Caco-2 (cell line): ENCODE results near the gene CASTOR1. TPM values are rescaled to one million over a fixed set of nuclear protein-coding genes. Genes with fewer than 3 reads are reported as not detected.

Experiments
- BruUV-seq: library from RNA; stranded (reverse); fragments of 400-500 nt; replicated peaks from 2 replicates; lab custom pipeline; 2021; lab: Mats Ljungman, UMichigan
- CTCF ChIA-PET: fragments of 300-600 bp; sonication (Branson Sonifier 250); formaldehyde crosslinking; loops from one replicate; lab custom pipeline; 2022; ENCODE audit warnings: antibody characterized with exemption; lab: Charles Lee
- POLR2A ChIA-PET: fragments of 300-600 bp; sonication (Branson Sonifier 250); formaldehyde crosslinking; loops from one replicate; lab custom pipeline; 2022; ENCODE audit warnings: antibody characterized with exemption; lab: Charles Lee
- DNase-seq, 2 experiments: peaks; one replicate each; pipeline versions ENCODE4 v3.0.0 to v3.0.0-alpha.2; 2020 to 2022
- H3K27me3 ChIP-seq: replicated peaks from 2 replicates; pipeline ENCODE4 v1.6.0; 2011; ENCODE audit warnings: low read length; ENCODE audit not compliant: control insufficient read depth, insufficient read depth
- H3K36me3 ChIP-seq: 2 replicates; pipeline ENCODE4 v1.5.1; 2011; ENCODE audit warnings: low read length; ENCODE audit not compliant: control insufficient read depth, insufficient read depth
- H3K4me1 ChIP-seq: fragments of 250-450 bp; sonication (Bioruptor Pico); 2 replicates; pipeline ENCODE4 v1.5.1; 2020; ENCODE audit warnings: mild to moderate bottlenecking
- H3K4me3 ChIP-seq: 2 replicates; pipeline ENCODE4 v1.5.1; 2011; ENCODE audit warnings: low read depth, mild to moderate bottlenecking, control low read depth, low read length
- H3K9me3 ChIP-seq: fragments of 250-450 bp; sonication (Bioruptor Pico); 2 replicates; pipeline ENCODE4 v1.5.1; 2020; ENCODE audit warnings: mild to moderate bottlenecking, moderate library complexity
- H3K27ac Mint-ChIP-seq: one replicate; pipeline ENCODE4 v1.8.0; 2022; ENCODE audit warnings: mixed read lengths; ENCODE audit not compliant: unreplicated experiment
- H3K27me3 Mint-ChIP-seq: one replicate; pipeline ENCODE4 v1.8.0; 2022; ENCODE audit warnings: mixed read lengths; ENCODE audit not compliant: insufficient read depth, unreplicated experiment
- H3K36me3 Mint-ChIP-seq: one replicate; pipeline ENCODE4 v1.8.0; 2022; ENCODE audit warnings: mild to moderate bottlenecking, mixed read lengths; ENCODE audit not compliant: insufficient read depth, unreplicated experiment
- H3K4me1 Mint-ChIP-seq: one replicate; pipeline ENCODE4 v1.8.0; 2022; ENCODE audit warnings: low read depth, mixed read lengths; ENCODE audit not compliant: unreplicated experiment
- H3K4me3 Mint-ChIP-seq: one replicate; pipeline ENCODE4 v1.8.0; 2022; ENCODE audit warnings: mild to moderate bottlenecking, moderate library complexity, mixed read lengths; ENCODE audit not compliant: unreplicated experiment
- H3K9me3 Mint-ChIP-seq: one replicate; pipeline ENCODE4 v1.8.0; 2022; ENCODE audit warnings: mixed read lengths; ENCODE audit not compliant: unreplicated experiment
- CTCF ChIP-seq, 2 experiments: fragments of 200-600 bp in 1 of 2; IDR thresholded peaks; 1 replicate in 1 of 2; 2 replicates in 1 of 2; pipeline versions ENCODE4 v1.5.1 to v1.8.0; 2011 to 2022; ENCODE audit warnings: antibody characterized with exemption in 1 of 2, control low read depth in 1 of 2, inconsistent platforms in 1 of 2, low read depth in 1 of 2, low read length in 1 of 2, mild to moderate bottlenecking in 1 of 2, moderate library complexity in 1 of 2; ENCODE audit not compliant: insufficient read depth in 1 of 2, severe bottlenecking in 1 of 2, unreplicated experiment in 1 of 2
- intact Hi-C: fragments of 100-400 bp; cut with micrococcal nuclease; formaldehyde crosslinking; loops from one replicate; pipeline ENCODE4 v1.10.0; 2022; ENCODE audit not compliant: unreplicated experiment
- total RNA-seq: library from RNA; stranded (reverse); gene quantifications from 2 replicates; pipeline ENCODE4 v1.2.3, GENCODE V29; 2022

CASTOR1 gene
- total RNA-seq, 1 experiment from 2014 or later, result 6.3 TPM

- intact Hi-C loops, result no loop called here
- no TSS peak for BruUV-seq
- H3K4me1 ChIP-seq, result peaks cover 52% of the 10 kb centered on the region
These were observed 52.4 kb downstream of the CASTOR1 start for GRCh38 chr22:30236875-30237274.

GRCh38 chr22:30235687-30236170 lies 53.6 kb downstream of the CASTOR1 start:
- H3K4me1 ChIP-seq, result peaks cover 52% of the 10 kb centered on the region
- Mint-ChIP-seq H3K4me3 (no peak overlapping the region), H3K4me1 (peaks cover 30% of the 10 kb centered on the region), H3K36me3 (peaks cover 8% of the 10 kb centered on the region), H3K27me3 (no peaks in the 10 kb centered on the region), H3K9me3 (no peaks in the 10 kb centered on the region), H3K27ac (peak overlapping the region; percentile 53)
- no peak overlapping the region for H3K4me3 ChIP-seq
- POLR2A ChIA-PET, result no interaction called here
- peak; percentile 58 to 64 for DNase-seq
- no peaks in the 10 kb centered on the region for H3K36me3 ChIP-seq
- CTCF ChIA-PET, result interaction anchor here (1.3 kb wide), 1 partner anchor 20 kb away, joined by 3 read pairs; no protein-coding TSS in a partner anchor
- intact Hi-C loops, result loop anchor here (2.0 kb wide), 1 partner anchor 23 kb away; no protein-coding TSS in a partner anchor
- BruUV-seq, result no TSS peak
- H3K9me3 ChIP-seq, result no peaks in the 10 kb centered on the region
- TF ChIP-seq CTCF (IDR thresholded peaks at IDR 0.05; ENCODE audit: insufficient read depth in 1 of 2, low read depth in 1 of 2, low read length in 1 of 2, severe bottlenecking in 1 of 2, unreplicated experiment in 1 of 2), result no peak
- no peaks in the 10 kb centered on the region for H3K27me3 ChIP-seq

More at GRCh38 chr22:30236875-30237274, 52.4 kb downstream of the CASTOR1 start:
- Histone ChIP-seq H3K36me3 (no peaks in the 10 kb centered on the region), H3K9me3 (no peaks in the 10 kb centered on the region), H3K27me3 (no peaks in the 10 kb centered on the region), H3K4me3 (no peak overlapping the region)
- H3K9me3 Mint-ChIP-seq, result no peaks in the 10 kb centered on the region
- no peak overlapping the region for H3K27ac Mint-ChIP-seq
- H3K27me3 Mint-ChIP-seq, result no peaks in the 10 kb centered on the region
- no peak overlapping the region for H3K4me3 Mint-ChIP-seq
- peaks cover 30% of the 10 kb centered on the region for H3K4me1 Mint-ChIP-seq
- no peak for DNase-seq
- peaks cover 8% of the 10 kb centered on the region for H3K36me3 Mint-ChIP-seq
- POLR2A ChIA-PET, result no interaction called here
- no peak for TF ChIP-seq CTCF (IDR thresholded peaks at IDR 0.05; ENCODE audit: insufficient read depth in 1 of 2, low read depth in 1 of 2, low read length in 1 of 2, severe bottlenecking in 1 of 2, unreplicated experiment in 1 of 2)
- CTCF ChIA-PET, result no interaction called here

Other genes starting within 250 kb of the CASTOR1 start
- 2.4 and 3.1 TPM in 2 replicates for gene HORMAD2, start 209.0 kb downstream of the CASTOR1 start, total RNA-seq
- gene LIF, start 42.7 kb downstream of the CASTOR1 start, total RNA-seq, result 8.0 and 9.7 TPM in 2 replicates
- not detected in 2 replicates for gene OSM, start 22.7 kb downstream of the CASTOR1 start, total RNA-seq
- gene TBC1D10A, start 37.4 kb upstream of the CASTOR1 start, total RNA-seq, result 11.1 and 12.2 TPM in 2 replicates
- 182 and 188 TPM in 2 replicates for gene SF3A1, start 67.4 kb upstream of the CASTOR1 start, total RNA-seq
- 4.8 and 4.9 TPM in 2 replicates for gene CCDC157, start 67.5 kb upstream of the CASTOR1 start, total RNA-seq
- 12.8 and 14.2 TPM in 2 replicates for gene RNF215, start 97.9 kb upstream of the CASTOR1 start, total RNA-seq
- 9.4 and 11.0 TPM in 2 replicates for gene SEC14L2, start 107.5 kb upstream of the CASTOR1 start, total RNA-seq
- 20.6 and 23.0 TPM in 2 replicates for gene MTFP1, start 136.3 kb upstream of the CASTOR1 start, total RNA-seq
- not detected in 2 replicates for gene SEC14L3, start 182.5 kb upstream of the CASTOR1 start, total RNA-seq
- not detected in 2 replicates for gene SEC14L4, start 216.2 kb upstream of the CASTOR1 start, total RNA-seq